ENCODE results near the gene ARHGAP26.

The ARHGAP26 gene

GRCh38 chr5:143205386-143205785 is 435.2 kb downstream of the ARHGAP26 start:
- TF ChIP-seq EZH2phosphoT487 (IDR thresholded peaks at IDR 0.05; ENCODE audit: borderline replicate concordance, low read length) (no peak), CTCF (IDR thresholded peaks at IDR 0.05; ENCODE audit: low read depth, low read length, poor library complexity, severe bottlenecking) (no peak)
- Histone ChIP-seq H3F3A (ENCODE audit: control insufficient read depth, insufficient read depth) (no peaks in the 10 kb centered on the region), H3K27me3 (ENCODE audit: control insufficient read depth, low read length) (no peaks in the 10 kb centered on the region), H4K20me1 (ENCODE audit: control insufficient read depth, insufficient read depth, low read depth, low read length) (no peaks in the 10 kb centered on the region), H3K9me3 (ENCODE audit: control insufficient read depth, insufficient read depth, low read length) (no peaks in the 10 kb centered on the region), H3K36me3 (ENCODE audit: control insufficient read depth, low read length) (no peaks in the 10 kb centered on the region), H3K79me2 (ENCODE audit: control insufficient read depth, low read length) (no peaks in the 10 kb centered on the region), H3K4me3 (ENCODE audit: low read length) (no peak overlapping the region), H3K27ac (ENCODE audit: low read depth, low read length) (no peak overlapping the region), H3K9me2 (replicated peaks; ENCODE audit: control insufficient read depth, low read length) (no peaks in the 10 kb centered on the region), H3K4me2 (ENCODE audit: low read length) (no peak overlapping the region), H3K4me1 (ENCODE audit: control insufficient read depth, low read length) (0 out of 2 replicates have a peak, but pooled peaks cover 4% of the 10 kb centered on the region)

GRCh38 chr5:143205883-143206195 is 435.7 kb downstream of the ARHGAP26 start:
- no peak for TF ChIP-seq CTCF (IDR thresholded peaks at IDR 0.05; ENCODE audit: low read depth, low read length, poor library complexity, severe bottlenecking)
- no peak for TF ChIP-seq EZH2phosphoT487 (IDR thresholded peaks at IDR 0.05; ENCODE audit: borderline replicate concordance, low read length)
- no peak overlapping the region for H3K27ac ChIP-seq (ENCODE audit: low read depth, low read length)
- 0 out of 2 replicates have a peak, but pooled peaks cover 4% of the 10 kb centered on the region for H3K4me1 ChIP-seq (ENCODE audit: control insufficient read depth, low read length)
- H3K4me2 ChIP-seq (ENCODE audit: low read length) = no peak overlapping the region
- no peaks in the 10 kb centered on the region for H3K36me3 ChIP-seq (ENCODE audit: control insufficient read depth, low read length)
- H3K4me3 ChIP-seq (ENCODE audit: low read length) = no peak overlapping the region
- no peaks in the 10 kb centered on the region for H3K27me3 ChIP-seq (ENCODE audit: control insufficient read depth, low read length)
- no peaks in the 10 kb centered on the region for H3F3A ChIP-seq (ENCODE audit: control insufficient read depth, insufficient read depth)
- H4K20me1 ChIP-seq (ENCODE audit: control insufficient read depth, insufficient read depth, low read depth, low read length) = no peaks in the 10 kb centered on the region
- H3K9me3 ChIP-seq (ENCODE audit: control insufficient read depth, insufficient read depth, low read length) = no peaks in the 10 kb centered on the region
- no peaks in the 10 kb centered on the region for H3K9me2 ChIP-seq (replicated peaks; ENCODE audit: control insufficient read depth, low read length)
- no peaks in the 10 kb centered on the region for H3K79me2 ChIP-seq (ENCODE audit: control insufficient read depth, low read length)

GRCh38 chr5:143206196-143207053 is 436.2 kb downstream of the ARHGAP26 start:
- H3K4me3 ChIP-seq (ENCODE audit: low read length) = no peak overlapping the region
- no peak overlapping the region for H3K27ac ChIP-seq (ENCODE audit: low read depth, low read length)
- H3K27me3 ChIP-seq (ENCODE audit: control insufficient read depth, low read length) = no peaks in the 10 kb centered on the region
- TF ChIP-seq CTCF (IDR thresholded peaks at IDR 0.05; ENCODE audit: low read depth, low read length, poor library complexity, severe bottlenecking) (no peak), EZH2phosphoT487 (IDR thresholded peaks at IDR 0.05; ENCODE audit: borderline replicate concordance, low read length) (no peak)
- 0 out of 2 replicates have a peak, but pooled peaks cover 4% of the 10 kb centered on the region for H3K4me1 ChIP-seq (ENCODE audit: control insufficient read depth, low read length)
- H3K79me2 ChIP-seq (ENCODE audit: control insufficient read depth, low read length) = no peaks in the 10 kb centered on the region
- no peaks in the 10 kb centered on the region for H3F3A ChIP-seq (ENCODE audit: control insufficient read depth, insufficient read depth)
- H3K9me3 ChIP-seq (ENCODE audit: control insufficient read depth, insufficient read depth, low read length) = no peaks in the 10 kb centered on the region
- H4K20me1 ChIP-seq (ENCODE audit: control insufficient read depth, insufficient read depth, low read depth, low read length) = no peaks in the 10 kb centered on the region
- H3K4me2 ChIP-seq (ENCODE audit: low read length) = no peak overlapping the region
- no peaks in the 10 kb centered on the region for H3K9me2 ChIP-seq (replicated peaks; ENCODE audit: control insufficient read depth, low read length)
- H3K36me3 ChIP-seq (ENCODE audit: control insufficient read depth, low read length) = no peaks in the 10 kb centered on the region

All from DOHH2 (cell line).